Endothelial cell of umbilical vein (primary cell): Measurements from ENCODE around the gene DAAM1. TPM values are rescaled to one million over a fixed set of nuclear protein-coding genes. Genes with fewer than 3 reads are reported as not detected.

ENCODE experiments used
- BruUV-seq: library from RNA; stranded (reverse); fragments of 400-500 nt; replicated peaks from 2 replicates; lab custom pipeline; 2021; lab: Mats Ljungman, UMichigan
- CTCF ChIA-PET: fragments of 300-600, 350-600 bp; sonication (Branson Sonifier 250); formaldehyde crosslinking; loops from one replicate; lab custom pipeline; 2021; ENCODE audit warnings: antibody characterized with exemption, inconsistent platforms; lab: Charles Lee
- POLR2A ChIA-PET: fragments of 300-600, 350-600 bp; sonication (Branson Sonifier 250); formaldehyde crosslinking; loops from one replicate; lab custom pipeline; 2021; ENCODE audit warnings: antibody characterized with exemption, inconsistent platforms; lab: Charles Lee
- DNase-seq: peaks from one replicate; pipeline ENCODE4 v3.0.0-alpha.2; 2011; ENCODE audit warnings: low read depth, low spot score
- FAIRE-seq: peaks from 2 replicates; lab custom pipeline; 2011; peaks lifted over from hg19 to GRCh38; lab: Jason Lieb, UNC
- H2AFZ ChIP-seq: 2 replicates; pipeline ENCODE4 v1.6.0; 2012; ENCODE audit warnings: low read depth, low read length, control low read depth, inconsistent platforms
- H3K27ac ChIP-seq: 2 replicates; pipeline ENCODE4 v1.5.1; 2011; ENCODE audit warnings: low read depth, mild to moderate bottlenecking, control low read depth, low read length, moderate library complexity; ENCODE audit not compliant: insufficient read depth
- H3K27me3 ChIP-seq, 2 experiments: 2 replicates each; pipeline versions ENCODE4 v1.6.0 to v1.6.1; 2011; ENCODE audit warnings: low read length in 2 of 2, mixed read lengths in 1 of 2; ENCODE audit not compliant: control insufficient read depth in 2 of 2, insufficient read depth in 2 of 2
- H3K36me3 ChIP-seq, 2 experiments: 2 replicates in 1 of 2; 3 replicates in 1 of 2; pipeline ENCODE4 v1.5.1; 2011; ENCODE audit warnings: low read length in 2 of 2, mild to moderate bottlenecking in 1 of 2, moderate library complexity in 1 of 2; ENCODE audit not compliant: control insufficient read depth in 2 of 2, insufficient read depth in 2 of 2; ENCODE audit errors: extremely low read depth in 1 of 2
- H3K4me1 ChIP-seq: 3 replicates; pipeline ENCODE4 v1.5.1; 2011; ENCODE audit warnings: mild to moderate bottlenecking, low read length; ENCODE audit not compliant: control insufficient read depth, insufficient read depth; ENCODE audit errors: extremely low read depth
- H3K4me2 ChIP-seq: 2 replicates; pipeline ENCODE4 v1.6.1; 2011; ENCODE audit warnings: low read length, control low read depth, mixed read lengths; ENCODE audit not compliant: insufficient read depth
- H3K4me3 ChIP-seq, 3 experiments: fragments of 200-600 bp in 1 of 3; sonication (generic), shearing (Covaris generic) in 1 of 3; replicated peaks in 1 of 3; 2 replicates each; pipeline ENCODE4 v1.5.1; 2011 to 2016; ENCODE audit warnings: control low read depth in 3 of 3, low read length in 3 of 3, mild to moderate bottlenecking in 2 of 3, inconsistent platforms in 1 of 3, low read depth in 1 of 3, moderate library complexity in 1 of 3; ENCODE audit not compliant: insufficient read depth in 1 of 3
- H3K79me2 ChIP-seq: 2 replicates; pipeline ENCODE4 v1.6.0; 2012; ENCODE audit warnings: low read length, inconsistent platforms; ENCODE audit not compliant: control insufficient read depth, insufficient read depth
- H3K9ac ChIP-seq: replicated peaks from 2 replicates; pipeline ENCODE3; 2011; ENCODE audit warnings: low read length, control low read depth; ENCODE audit not compliant: insufficient read depth; ENCODE audit errors: extremely low read depth
- H3K9me1 ChIP-seq: replicated peaks from 3 replicates; pipeline ENCODE4 v1.6.0; 2011; ENCODE audit warnings: mild to moderate bottlenecking, low read length; ENCODE audit not compliant: control insufficient read depth, insufficient read depth; ENCODE audit errors: extremely low read depth
- H3K9me3 ChIP-seq: replicated peaks from 2 replicates; pipeline ENCODE4 v1.5.1; 2012; ENCODE audit warnings: low read length, inconsistent platforms; ENCODE audit not compliant: control insufficient read depth, insufficient read depth
- H4K20me1 ChIP-seq: replicated peaks from 2 replicates; pipeline ENCODE3; 2011; ENCODE audit warnings: mild to moderate bottlenecking, low read length; ENCODE audit not compliant: control insufficient read depth, insufficient read depth; ENCODE audit errors: extremely low read depth
- CTCF ChIP-seq, 2 donors: IDR thresholded peaks; 1 replicate in 1 of 2; 2 replicates in 1 of 2; pipeline ENCODE4 v1.5.1; 2011; ENCODE audit warnings: low read length in 2 of 2, mild to moderate bottlenecking in 2 of 2, moderate library complexity in 2 of 2, control low read depth in 1 of 2, inconsistent platforms in 1 of 2, low read depth in 1 of 2; ENCODE audit not compliant: insufficient read depth in 1 of 2; ENCODE audit errors: extremely low read depth in 1 of 2
- EZH2 ChIP-seq: IDR thresholded peaks from 2 replicates; pipeline ENCODE4 v1.6.1; 2012; ENCODE audit warnings: borderline replicate concordance, low read depth, mild to moderate bottlenecking, moderate library complexity, low read length, inconsistent platforms; ENCODE audit not compliant: severe bottlenecking
- FOS ChIP-seq: IDR thresholded peaks from 2 replicates; pipeline ENCODE4 v1.6.1; 2011; ENCODE audit warnings: mild to moderate bottlenecking, low read length, moderate library complexity, borderline replicate concordance; ENCODE audit not compliant: insufficient read depth
- GATA2 ChIP-seq: IDR thresholded peaks from 2 replicates; pipeline ENCODE4 v1.7.0; 2011; ENCODE audit warnings: low read depth, mild to moderate bottlenecking, moderate library complexity, mixed read lengths, low read length; ENCODE audit not compliant: insufficient read length, insufficient read depth
- JUN ChIP-seq: IDR thresholded peaks from 2 replicates; pipeline ENCODE4 v1.6.1; 2011; ENCODE audit warnings: borderline replicate concordance, low read depth; ENCODE audit not compliant: insufficient read length, insufficient read depth
- MAX ChIP-seq: IDR thresholded peaks from 2 replicates; pipeline ENCODE4 v1.6.1; 2011; ENCODE audit not compliant: insufficient read depth, insufficient read length
- MYC ChIP-seq: IDR thresholded peaks from one replicate; pipeline ENCODE4 v1.6.1; 2011; ENCODE audit warnings: mild to moderate bottlenecking, low read depth, low read length
- POLR2A ChIP-seq: IDR thresholded peaks from 2 replicates; pipeline ENCODE4 v1.6.1; 2012; ENCODE audit warnings: low read depth, mild to moderate bottlenecking, control low read depth, low read length
- POLR2AphosphoS5 ChIP-seq: IDR thresholded peaks from 2 replicates; pipeline ENCODE4 v1.6.1; 2012; ENCODE audit warnings: low read depth, mild to moderate bottlenecking, control low read depth, low read length, moderate library complexity; ENCODE audit not compliant: insufficient read depth
- dilution Hi-C: fragments of 300-500 bp; cut with MboI; formaldehyde crosslinking; loops from one replicate; pipeline ENCODE4 v1.15.0; 2019; ENCODE audit warnings: low sequenced_read_pairs; ENCODE audit not compliant: extremely low pct_ligation_motif_present
- intact Hi-C: fragments of 100-400 bp; cut with micrococcal nuclease; formaldehyde crosslinking; loops from one replicate; pipeline ENCODE4 v1.10.0; 2022
- polyA plus RNA-seq, 4 experiments: library from polyadenylated mRNA; depleted of rRNA in 3 of 4; stranded (reverse) in 3 of 4; unstranded in 1 of 4; fragments of >200 nt; gene quantifications; 2 replicates each; pipeline versions ENCODE4 v1.2.1 to v1.2.3, GENCODE V29; 2011 to 2012; ENCODE audit warnings: missing spikeins in 1 of 4
- total RNA-seq: library from RNA; stranded (reverse); gene quantifications from 2 replicates; pipeline ENCODE4 v1.2.3, GENCODE V29; 2021

The DAAM1 gene
- total and polyA plus RNA-seq, 2 donors (not counting 3 experiments of a cell fraction or from before 2014, with no cell fraction given), result 10.2 to 25.3 TPM

GRCh38 chr14:59358102-59358501, 169.6 kb downstream of the DAAM1 start:
- intact Hi-C loops, result no loop called here
- Histone ChIP-seq H3K4me3 (no peak overlapping the region), H4K20me1 (no peaks in the 10 kb centered on the region), H2AFZ (no peak overlapping the region), H3K9me1 (no peaks in the 10 kb centered on the region), H3K27me3 (no peaks in the 10 kb centered on the region), H3K27ac (no peak overlapping the region), H3K9me3 (no peaks in the 10 kb centered on the region), H3K4me1 (peaks cover 22% of the 10 kb centered on the region), H3K36me3 (peaks cover 0 to 6% of the 10 kb centered on the region in 2 experiments), H3K79me2 (no peaks in the 10 kb centered on the region), H3K4me2 (no peak overlapping the region), H3K9ac (no peak overlapping the region)
- CTCF ChIA-PET, result interaction anchor here (0.6 kb wide), 1 partner anchor 84 kb away, joined by 4 read pairs; no protein-coding TSS in a partner anchor
- FAIRE-seq, result no peak
- TF ChIP-seq JUN (no peak), MYC (no peak), POLR2A (no peak), POLR2AphosphoS5 (no peak), EZH2 (no peak), MAX (no peak), CTCF (IDR thresholded peaks at IDR 0.05; ENCODE audit: extremely low read depth in 1 of 2, insufficient read depth in 1 of 2, low read depth in 1 of 2, low read length in 2 of 2) (no peak), GATA2 (no peak), FOS (no peak)
- DNase-seq, result no peak
- no TSS peak for BruUV-seq
- POLR2A ChIA-PET, result no interaction called here
- dilution Hi-C loops, result no loop called here
